Panc1 (cell line): ENCODE measurements around the gene SLC24A4. TPM values are rescaled to one million over a fixed set of nuclear protein-coding genes. Genes with fewer than 3 reads are reported as not detected.

ENCODE experiments used
- ATAC-seq: fragments of 200-7000 bp; cut with Tn5 transposase; 2 replicates; pipeline ENCODE4 v1.9.1; 2020; ENCODE audit warnings: mild to moderate bottlenecking, moderate library complexity
- BruUV-seq: library from RNA; stranded (reverse); fragments of 400-500 nt; replicated peaks from 2 replicates; lab custom pipeline; 2021; lab: Mats Ljungman, UMichigan
- CTCF ChIA-PET: fragments of 300-600 bp; sonication (Branson Sonifier 250); formaldehyde crosslinking; loops from one replicate; lab custom pipeline; 2022; ENCODE audit warnings: antibody characterized with exemption; lab: Charles Lee
- POLR2A ChIA-PET: fragments of 300-600 bp; sonication (Branson Sonifier 250); formaldehyde crosslinking; loops from one replicate; lab custom pipeline; 2022; ENCODE audit warnings: antibody characterized with exemption; lab: Charles Lee
- DNase-seq: peaks from one replicate; pipeline ENCODE4 v3.0.0-alpha.2; 2010; ENCODE audit warnings: low read depth, low spot score
- H3K27ac ChIP-seq: 2 replicates; pipeline ENCODE4 v1.5.1; 2011; ENCODE audit warnings: mild to moderate bottlenecking, low read length, inconsistent platforms
- H3K27me3 ChIP-seq: fragments of 200-500 bp; sonication (Bioruptor generic); 2 replicates; pipeline ENCODE4 v1.6.0; 2014; ENCODE audit warnings: low read length, inconsistent platforms; ENCODE audit not compliant: control insufficient read depth, insufficient read depth
- H3K36me3 ChIP-seq: fragments of 200-500 bp; sonication (Bioruptor generic); 2 replicates; pipeline ENCODE4 v1.5.1; 2014; ENCODE audit warnings: inconsistent platforms, mild to moderate bottlenecking, low read length, moderate library complexity; ENCODE audit not compliant: control insufficient read depth, insufficient read depth
- H3K4me1 ChIP-seq: 2 replicates; pipeline ENCODE4 v1.5.1; 2011; ENCODE audit warnings: inconsistent platforms, mild to moderate bottlenecking, low read length, moderate library complexity; ENCODE audit not compliant: control insufficient read depth, insufficient read depth
- H3K4me3 ChIP-seq, 2 experiments: 2 replicates each; pipeline ENCODE4 v1.5.1; 2011 to 2012; ENCODE audit warnings: low read depth in 2 of 2, low read length in 2 of 2, mild to moderate bottlenecking in 2 of 2, inconsistent platforms in 1 of 2, moderate library complexity in 1 of 2
- H3K9me3 ChIP-seq: fragments of 200-500 bp; sonication (Bioruptor generic); 2 replicates; pipeline ENCODE4 v1.5.1; 2014; ENCODE audit warnings: low read depth, mild to moderate bottlenecking, inconsistent platforms, low read length, moderate library complexity; ENCODE audit not compliant: control insufficient read depth, insufficient read depth
- CTCF ChIP-seq: fragments of 450-650 bp; IDR thresholded peaks from 2 replicates; pipeline ENCODE4 v1.5.1; 2017; ENCODE audit warnings: mild to moderate bottlenecking
- POLR2AphosphoS5 ChIP-seq: IDR thresholded peaks from 2 replicates; pipeline ENCODE4 v1.6.1; 2012; ENCODE audit warnings: mild to moderate bottlenecking, low read depth, low read length, moderate library complexity
- REST ChIP-seq, 2 experiments: IDR thresholded peaks; 2 replicates each; pipeline ENCODE4 v1.6.1; 2011 to 2012; ENCODE audit warnings: low read depth in 2 of 2, control low read depth in 1 of 2, low read length in 1 of 2, mild to moderate bottlenecking in 1 of 2, moderate library complexity in 1 of 2; ENCODE audit not compliant: insufficient read depth in 1 of 2
- SIN3A ChIP-seq: IDR thresholded peaks from 2 replicates; pipeline ENCODE4 v1.6.1; 2012; ENCODE audit warnings: low read depth, mild to moderate bottlenecking, low read length, moderate library complexity, borderline replicate concordance; ENCODE audit not compliant: insufficient read depth
- TCF7L2 ChIP-seq: IDR thresholded peaks from 2 replicates; pipeline ENCODE4 v1.6.1; 2011; ENCODE audit warnings: mild to moderate bottlenecking, low read depth, low read length, inconsistent platforms
- in situ Hi-C: cut with HindIII; loops from 2 replicates; pipeline ENCODE4 v1.10.0; 2016; ENCODE audit warnings: low sequenced_read_pairs, low pct_unique_long_range_greater_than_20kb
- intact Hi-C: fragments of 100-400 bp; cut with micrococcal nuclease; formaldehyde crosslinking; loops from one replicate; pipeline ENCODE4 v1.10.0; 2022; ENCODE audit not compliant: unreplicated experiment
- total RNA-seq: library from RNA; stranded (reverse); gene quantifications from one replicate; pipeline ENCODE4 v1.2.1, GENCODE V29; 2021; ENCODE audit not compliant: unreplicated experiment

The SLC24A4 gene
- total RNA-seq, 1 experiment from 2014 or later: not detected

- intact Hi-C loops (no loop called here), in situ Hi-C loops (no loop called here)
- CTCF ChIA-PET: no interaction called here
- H3K9me3 ChIP-seq: no peaks in the 10 kb centered on the region
- no peak overlapping the region for H3K27ac ChIP-seq
- DNase-seq (no peak), ATAC-seq (no peak)
- no peaks in the 10 kb centered on the region for H3K4me1 ChIP-seq
- TF ChIP-seq REST (IDR thresholded peaks at IDR 0.05; ENCODE audit: insufficient read depth in 1 of 2, low read depth in 2 of 2, low read length in 1 of 2): no peak
- TF ChIP-seq CTCF: no peak
- no peak for TF ChIP-seq POLR2AphosphoS5
- no peak for TF ChIP-seq SIN3A
- TF ChIP-seq TCF7L2: no peak
- no peak overlapping the region for H3K4me3 ChIP-seq
- no peaks in the 10 kb centered on the region for H3K27me3 ChIP-seq
- POLR2A ChIA-PET: no interaction called here
- BruUV-seq: no TSS peak
- no peaks in the 10 kb centered on the region for H3K36me3 ChIP-seq
Measured at GRCh38 chr14:92523752-92524151, 200.8 kb downstream of the SLC24A4 start.

- Histone ChIP-seq H3K4me1 (no peaks in the 10 kb centered on the region), H3K36me3 (no peaks in the 10 kb centered on the region), H3K27ac (no peak overlapping the region), H3K4me3 (no peak overlapping the region), H3K27me3 (no peaks in the 10 kb centered on the region), H3K9me3 (no peaks in the 10 kb centered on the region)
- POLR2A ChIA-PET: interaction anchor here (0.6 kb wide), 1 partner anchor 19 kb away, joined by 7 read pairs; no protein-coding TSS in a partner anchor
- CTCF ChIA-PET: no interaction called here
- in situ Hi-C loops (no loop called here), intact Hi-C loops (no loop called here)
- TF ChIP-seq POLR2AphosphoS5: no peak
- TF ChIP-seq TCF7L2: no peak
- no peak for TF ChIP-seq CTCF
- no peak for TF ChIP-seq REST (IDR thresholded peaks at IDR 0.05; ENCODE audit: insufficient read depth in 1 of 2, low read depth in 2 of 2, low read length in 1 of 2)
- no peak for TF ChIP-seq SIN3A
- no peak for ATAC-seq
- no peak for DNase-seq
- no TSS peak for BruUV-seq
Measured at GRCh38 chr14:92524602-92525185, 201.7 kb downstream of the SLC24A4 start.
